Neural cell (in vitro differentiated cells): ENCODE results near the gene OR51G1. TPM values are rescaled to one million over a fixed set of nuclear protein-coding genes. Genes with fewer than 3 reads are reported as not detected.

Experiments used
- H2AFZ ChIP-seq: fragments of 200-600, 300-800 bp; sonication (generic), shearing (Covaris generic); 2 replicates; pipeline ENCODE4 v1.6.0; 2014; ENCODE audit warnings: low read depth, mild to moderate bottlenecking, antibody characterized with exemption, low read length, moderate library complexity
- H3F3A ChIP-seq: fragments of 200-600 bp; shearing (Covaris generic); 2 replicates; pipeline ENCODE4 v1.6.1; 2016; ENCODE audit warnings: mild to moderate bottlenecking, moderate library complexity, mixed read lengths, antibody characterized with exemption, low read length; ENCODE audit not compliant: insufficient read depth, poor library complexity, severe bottlenecking
- H3K27ac ChIP-seq: fragments of 200-600, 300-800 bp; sonication (generic), shearing (Covaris generic); 2 replicates; pipeline ENCODE4 v1.5.1; 2014; ENCODE audit warnings: mild to moderate bottlenecking, low read length, moderate library complexity
- H3K27me3 ChIP-seq: fragments of 300-800, 200-600 bp; sonication (generic), shearing (Covaris generic); 2 replicates; pipeline ENCODE4 v1.6.0; 2014; ENCODE audit warnings: mild to moderate bottlenecking, low read depth, low read length, moderate library complexity; ENCODE audit not compliant: insufficient read depth
- H3K36me3 ChIP-seq: fragments of 300-800, 200-600 bp; sonication (generic), shearing (Covaris generic); 2 replicates; pipeline ENCODE4 v1.5.1; 2014; ENCODE audit warnings: mild to moderate bottlenecking, antibody characterized with exemption, low read length, moderate library complexity; ENCODE audit not compliant: insufficient read depth
- H3K4me2 ChIP-seq: fragments of 300-800, 200-600 bp; sonication (generic), shearing (Covaris generic); 2 replicates; pipeline ENCODE4 v1.6.0; 2014; ENCODE audit warnings: mild to moderate bottlenecking, low read length
- H3K4me3 ChIP-seq: fragments of 300-800, 200-600 bp; sonication (generic), shearing (Covaris generic); 2 replicates; pipeline ENCODE4 v1.5.1; 2014; ENCODE audit warnings: mild to moderate bottlenecking, low read length, moderate library complexity
- H3K79me2 ChIP-seq: fragments of 200-600 bp; shearing (Covaris generic); replicated peaks from 2 replicates; pipeline ENCODE4 v1.6.0; 2014; ENCODE audit warnings: mild to moderate bottlenecking, low read length, moderate library complexity; ENCODE audit not compliant: insufficient read depth
- H3K9ac ChIP-seq: fragments of 300-800, 200-600 bp; sonication (generic), shearing (Covaris generic); 2 replicates; pipeline ENCODE4 v1.6.1; 2016; ENCODE audit warnings: mild to moderate bottlenecking, low read length, mixed read lengths
- H3K9me2 ChIP-seq: fragments of 200-600 bp; shearing (Covaris generic); 2 replicates; pipeline ENCODE4 v1.6.1; 2016; ENCODE audit warnings: mild to moderate bottlenecking, low read length, mixed read lengths; ENCODE audit not compliant: insufficient read depth
- H3K9me3 ChIP-seq: fragments of 200-600, 300-800 bp; sonication (generic), shearing (Covaris generic); 2 replicates; pipeline ENCODE4 v1.6.1; 2016; ENCODE audit warnings: mild to moderate bottlenecking, mixed run types, low read length, moderate library complexity, mixed read lengths
- H4K20me1 ChIP-seq: fragments of 200-600 bp; shearing (Covaris generic); 2 replicates; pipeline ENCODE4 v1.6.1; 2016; ENCODE audit warnings: mild to moderate bottlenecking, mixed run types; ENCODE audit not compliant: insufficient read depth
- CTCF ChIP-seq: fragments of 450-650 bp; IDR thresholded peaks from 2 replicates; pipeline ENCODE4 v1.5.1; 2014; ENCODE audit warnings: antibody characterized with exemption, mild to moderate bottlenecking, moderate library complexity; ENCODE audit not compliant: poor library complexity, severe bottlenecking
- EP300 ChIP-seq: fragments of 450-650 bp; conservative IDR thresholded peaks from 2 replicates; pipeline ENCODE4 v1.6.1; 2014; ENCODE audit warnings: antibody characterized with exemption, mild to moderate bottlenecking, moderate library complexity; ENCODE audit not compliant: poor library complexity, severe bottlenecking
- EZH2 ChIP-seq: fragments of 200-600, 300-800 bp; shearing (Covaris generic), sonication (generic); IDR thresholded peaks from 2 replicates; pipeline ENCODE4 v1.6.1; 2014; ENCODE audit warnings: antibody characterized with exemption, low read length, borderline replicate concordance, mild to moderate bottlenecking; ENCODE audit not compliant: insufficient read depth, poor library complexity, severe bottlenecking
- MXI1 ChIP-seq: fragments of 450-650 bp; conservative IDR thresholded peaks from 2 replicates; pipeline ENCODE4 v1.6.1; 2014; ENCODE audit warnings: antibody characterized with exemption, mild to moderate bottlenecking; ENCODE audit not compliant: poor library complexity, severe bottlenecking
- POLR2AphosphoS5 ChIP-seq: IDR thresholded peaks from 2 replicates; pipeline ENCODE4 v1.6.1; 2012
- RAD21 ChIP-seq: fragments of 450-650 bp; conservative IDR thresholded peaks from 2 replicates; pipeline ENCODE4 v1.6.1; 2014; ENCODE audit warnings: antibody characterized with exemption, mild to moderate bottlenecking, moderate library complexity
- REST ChIP-seq: IDR thresholded peaks from 2 replicates; pipeline ENCODE4 v1.6.1; 2012; ENCODE audit warnings: borderline replicate concordance
- SMC3 ChIP-seq: fragments of 450-650 bp; conservative IDR thresholded peaks from 2 replicates; pipeline ENCODE4 v1.6.1; 2014; ENCODE audit warnings: antibody characterized with exemption, mild to moderate bottlenecking, moderate library complexity; ENCODE audit not compliant: poor library complexity
- TAF1 ChIP-seq: IDR thresholded peaks from 2 replicates; pipeline ENCODE4 v1.6.1; 2012; ENCODE audit warnings: low read depth
- polyA plus RNA-seq: library from polyadenylated mRNA; depleted of rRNA; stranded (reverse); fragments of >200 nt; gene quantifications from 2 replicates; pipeline ENCODE4 v1.2.3, GENCODE V29; 2014

The OR51G1 gene
- polyA plus RNA-seq, 1 donor from 2014 or later, result not detected

GRCh38 chr11:4921796-4922195 lies 2.3 kb downstream of the OR51G1 start:
- no peak overlapping the region for H3K27ac ChIP-seq
- H3K9ac ChIP-seq, result no peak overlapping the region
- no peaks in the 10 kb centered on the region for H3K27me3 ChIP-seq
- no peaks in the 10 kb centered on the region for H3K36me3 ChIP-seq
- H3K4me3 ChIP-seq, result no peak overlapping the region
- H4K20me1 ChIP-seq, result no peaks in the 10 kb centered on the region
- H3F3A ChIP-seq, result no peaks in the 10 kb centered on the region
- H3K4me2 ChIP-seq, result no peak overlapping the region
- no peak overlapping the region for H2AFZ ChIP-seq
- H3K9me2 ChIP-seq, result no peaks in the 10 kb centered on the region
- H3K79me2 ChIP-seq, result no peaks in the 10 kb centered on the region
- TF ChIP-seq RAD21 (no peak), EP300 (no peak), SMC3 (no peak), EZH2 (no peak), TAF1 (no peak), MXI1 (no peak), CTCF (no peak), POLR2AphosphoS5 (no peak), REST (no peak)
- no peaks in the 10 kb centered on the region for H3K9me3 ChIP-seq

- Histone ChIP-seq H3K4me2 (no peak within 1 kb of the TSS), H3K9me2 (no peaks in the 10 kb centered on the region), H3K9me3 (no peaks in the 10 kb centered on the region), H3K36me3 (no peaks in the 10 kb centered on the region), H4K20me1 (no peaks in the 10 kb centered on the region), H3F3A (no peaks in the 10 kb centered on the region), H3K27ac (no peak within 1 kb of the TSS), H3K9ac (no peak within 1 kb of the TSS), H2AFZ (no peak within 1 kb of the TSS), H3K79me2 (no peaks in the 10 kb centered on the region), H3K27me3 (no peaks in the 10 kb centered on the region), H3K4me3 (no peak within 1 kb of the TSS)
- TF ChIP-seq EZH2 (no peak), POLR2AphosphoS5 (no peak), CTCF (no peak), RAD21 (no peak)
Measured at GRCh38 chr11:4919250-4919649, 4.9 kb downstream of the OR51G1 start, which contains the start of gene OR51G2. Gene OR51G2, minus strand, starts transcription at chr11:4919350. Its CDS starts 3,687 bp downstream, at chr11:4915663.
